Measurements from ENCODE around the gene RPTOR.

Gene RPTOR

GRCh38 chr17:80698297-80698696 lies 153.7 kb downstream of the RPTOR start:
- DNase-seq: peak; percentile 53

GRCh38 chr17:80699205-80699604 lies 154.6 kb downstream of the RPTOR start:
- peak; percentile 74 for DNase-seq

GRCh38 chr17:80701730-80702129 lies 157.1 kb downstream of the RPTOR start:
- no peak for DNase-seq

GRCh38 chr17:80702315-80703141 lies 157.9 kb downstream of the RPTOR start:
- DNase-seq: no peak

- no peak for DNase-seq
These were observed 158.5 kb downstream of the RPTOR start for GRCh38 chr17:80703142-80703478.

- peak; percentile 65 for DNase-seq
These were observed 159.8 kb downstream of the RPTOR start for GRCh38 chr17:80704381-80704819.

- DNase-seq: peak; percentile 24
These were observed 160.3 kb downstream of the RPTOR start for GRCh38 chr17:80704894-80705293.

- DNase-seq: peak; percentile 25
These were observed 161.3 kb downstream of the RPTOR start for GRCh38 chr17:80705988-80706387.

GRCh38 chr17:80706463-80706867 lies 161.8 kb downstream of the RPTOR start:
- no peak for DNase-seq

- no peak for DNase-seq
These were observed 163.8 kb downstream of the RPTOR start for GRCh38 chr17:80708480-80708879.

- no peak for DNase-seq
These were observed 164.6 kb downstream of the RPTOR start for GRCh38 chr17:80709090-80709695.

- DNase-seq: no peak
These were observed 166.2 kb downstream of the RPTOR start for GRCh38 chr17:80710714-80711302.

- DNase-seq: no peak
These were observed 167.5 kb downstream of the RPTOR start for GRCh38 chr17:80712089-80712488.

GRCh38 chr17:80712606-80713005 lies 168.0 kb downstream of the RPTOR start:
- no peak for DNase-seq

- DNase-seq: no peak
These were observed 172.5 kb downstream of the RPTOR start for GRCh38 chr17:80716986-80717719.

GRCh38 chr17:80717720-80718083 lies 173.1 kb downstream of the RPTOR start:
- DNase-seq: no peak

GRCh38 chr17:80718428-80718827 lies 173.8 kb downstream of the RPTOR start:
- DNase-seq: no peak

GRCh38 chr17:80719449-80719848 lies 174.8 kb downstream of the RPTOR start:
- DNase-seq: no peak

- peak; percentile 21 for DNase-seq
These were observed 176.3 kb downstream of the RPTOR start for GRCh38 chr17:80720610-80721577.

- DNase-seq: no peak
These were observed 178.0 kb downstream of the RPTOR start for GRCh38 chr17:80722661-80723060.

- no peak for DNase-seq
These were observed 180.2 kb downstream of the RPTOR start for GRCh38 chr17:80724775-80725266.

- DNase-seq: no peak
These were observed 180.9 kb downstream of the RPTOR start for GRCh38 chr17:80725517-80725916.

All from DMS53 (cell line).